DOHH2 (cell line): Measurements from ENCODE around the gene HRC.

Experiments used
- EZH2phosphoT487 ChIP-seq: fragments of 200-600 bp; sonication (generic); IDR thresholded peaks from 2 replicates; pipeline ENCODE4 v1.6.1; 2017; ENCODE audit warnings: borderline replicate concordance, mild to moderate bottlenecking, antibody characterized with exemption, low read length, moderate library complexity, mixed read lengths
- TF ChIP-seq, protein P1 (sequence below): fragments of 200-600 bp; sonication (generic); IDR thresholded peaks from one replicate; pipeline ENCODE4 v1.5.1; 2014; ENCODE audit warnings: antibody characterized with exemption, mild to moderate bottlenecking, low read depth, low read length; ENCODE audit not compliant: poor library complexity, severe bottlenecking

DNA sequence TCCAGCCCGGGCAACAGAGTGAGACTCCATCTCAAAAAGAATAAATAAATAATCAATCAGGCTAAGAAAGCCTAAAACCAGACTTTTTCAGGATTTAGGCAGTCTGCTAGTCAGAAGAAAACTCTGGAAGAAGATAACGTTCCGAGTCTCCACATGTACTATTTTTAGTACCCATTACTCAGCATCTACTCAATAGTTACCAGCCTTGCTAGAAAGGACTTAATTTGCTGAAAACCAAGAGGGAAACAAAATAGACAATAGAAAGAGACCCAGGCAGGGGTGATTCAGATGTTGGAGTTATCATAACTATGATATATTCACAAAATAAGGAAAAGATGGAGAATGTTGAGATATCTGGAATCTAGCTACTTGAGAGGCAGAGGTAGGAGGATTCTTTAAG lies 44.6 kb downstream of the HRC start:
- TF ChIP-seq, protein P1, sequence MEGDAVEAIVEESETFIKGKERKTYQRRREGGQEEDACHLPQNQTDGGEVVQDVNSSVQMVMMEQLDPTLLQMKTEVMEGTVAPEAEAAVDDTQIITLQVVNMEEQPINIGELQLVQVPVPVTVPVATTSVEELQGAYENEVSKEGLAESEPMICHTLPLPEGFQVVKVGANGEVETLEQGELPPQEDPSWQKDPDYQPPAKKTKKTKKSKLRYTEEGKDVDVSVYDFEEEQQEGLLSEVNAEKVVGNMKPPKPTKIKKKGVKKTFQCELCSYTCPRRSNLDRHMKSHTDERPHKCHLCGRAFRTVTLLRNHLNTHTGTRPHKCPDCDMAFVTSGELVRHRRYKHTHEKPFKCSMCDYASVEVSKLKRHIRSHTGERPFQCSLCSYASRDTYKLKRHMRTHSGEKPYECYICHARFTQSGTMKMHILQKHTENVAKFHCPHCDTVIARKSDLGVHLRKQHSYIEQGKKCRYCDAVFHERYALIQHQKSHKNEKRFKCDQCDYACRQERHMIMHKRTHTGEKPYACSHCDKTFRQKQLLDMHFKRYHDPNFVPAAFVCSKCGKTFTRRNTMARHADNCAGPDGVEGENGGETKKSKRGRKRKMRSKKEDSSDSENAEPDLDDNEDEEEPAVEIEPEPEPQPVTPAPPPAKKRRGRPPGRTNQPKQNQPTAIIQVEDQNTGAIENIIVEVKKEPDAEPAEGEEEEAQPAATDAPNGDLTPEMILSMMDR, result no peak
- TF ChIP-seq EZH2phosphoT487, result no peak
